ENCODE data around the gene PRR19.
A peak's percentile ranks its signal among the peaks of the same experiment; 100 is the strongest.

PRR19 gene

GRCh38 chr19:42280815-42281145 is 21.2 kb upstream of the PRR19 start:
- Histone ChIP-seq H3K4me3 (peak overlapping the region; percentile 48 to 77 (median 69)), H3K27ac (peak overlapping the region; percentile 72 to 99 (median 92))

- peak overlapping the region; percentile 72 to 99 (median 92) for H3K27ac ChIP-seq
- peak overlapping the region; percentile 48 to 77 (median 69) for H3K4me3 ChIP-seq
Observed at GRCh38 chr19:42281146-42281826, 20.6 kb upstream of the PRR19 start.

DNA sequence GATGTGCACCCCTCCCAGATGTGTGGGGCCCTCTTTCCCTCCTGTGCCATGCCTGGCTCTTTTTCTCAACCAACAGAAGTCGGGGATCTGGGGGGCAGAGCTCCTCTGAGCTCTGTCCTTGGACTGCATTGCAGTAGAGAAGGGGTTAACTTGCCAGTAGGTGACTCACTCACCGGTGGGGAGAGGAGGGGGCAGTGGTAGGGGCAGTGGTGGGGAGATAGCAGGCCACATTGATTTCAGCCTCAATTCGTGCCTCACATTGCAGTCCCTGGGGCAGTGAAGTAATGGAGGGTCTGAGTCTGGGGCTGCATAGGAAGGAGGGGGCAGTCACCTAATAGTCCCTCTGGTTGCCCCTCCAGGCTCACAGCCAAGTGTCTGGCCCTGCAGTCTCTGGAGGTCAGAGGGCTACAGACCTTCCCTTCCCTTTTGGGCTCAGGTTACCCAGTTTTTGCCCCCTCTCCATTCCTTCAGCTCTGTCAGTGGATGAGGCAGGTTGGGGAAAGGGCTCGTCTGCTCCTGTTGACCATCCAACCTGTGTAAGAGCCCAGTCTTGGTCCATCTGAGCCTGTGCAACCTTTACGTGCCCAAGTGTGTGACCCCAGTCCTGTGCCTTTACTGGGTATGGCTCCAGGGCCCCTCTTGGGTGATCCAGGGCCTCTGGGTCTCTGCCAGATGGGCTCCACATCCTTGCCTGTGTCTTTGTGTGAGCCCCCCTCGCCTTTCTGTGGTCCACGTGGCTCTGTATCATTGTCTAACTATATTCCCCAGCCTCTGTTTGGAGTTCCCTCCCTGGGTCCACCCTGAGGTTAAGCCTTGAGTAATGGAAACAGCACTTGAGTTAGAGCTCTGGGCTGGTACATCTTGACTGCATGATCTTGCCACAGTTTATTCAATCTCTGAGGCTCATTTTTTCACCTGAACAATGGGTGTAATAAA is 19.8 kb upstream of the PRR19 start:
- H3K4me3 ChIP-seq, result peak overlapping the region in 3 of 7 experiments; percentile 4 to 77 (median 61)

GRCh38 chr19:42282819-42283187 is 19.1 kb upstream of the PRR19 start:
- Histone ChIP-seq H3K4me3 (peak overlapping the region in 1 of 7 experiments; percentile 17), H3K27ac (peak overlapping the region in 20 of 21 experiments; percentile 83 to 99 (median 92))

More for the DNA sequence above, 19.8 kb upstream of the PRR19 start:
- H3K27ac ChIP-seq, result peak overlapping the region; percentile 72 to 99 (median 92)

- peak overlapping the region; percentile 17 to 66 (median 44) for H3K4me3 ChIP-seq
- peak overlapping the region; percentile 81 to 99 (median 92) for H3K27ac ChIP-seq
Observed at GRCh38 chr19:42283188-42284065, 18.5 kb upstream of the PRR19 start.

DNA sequence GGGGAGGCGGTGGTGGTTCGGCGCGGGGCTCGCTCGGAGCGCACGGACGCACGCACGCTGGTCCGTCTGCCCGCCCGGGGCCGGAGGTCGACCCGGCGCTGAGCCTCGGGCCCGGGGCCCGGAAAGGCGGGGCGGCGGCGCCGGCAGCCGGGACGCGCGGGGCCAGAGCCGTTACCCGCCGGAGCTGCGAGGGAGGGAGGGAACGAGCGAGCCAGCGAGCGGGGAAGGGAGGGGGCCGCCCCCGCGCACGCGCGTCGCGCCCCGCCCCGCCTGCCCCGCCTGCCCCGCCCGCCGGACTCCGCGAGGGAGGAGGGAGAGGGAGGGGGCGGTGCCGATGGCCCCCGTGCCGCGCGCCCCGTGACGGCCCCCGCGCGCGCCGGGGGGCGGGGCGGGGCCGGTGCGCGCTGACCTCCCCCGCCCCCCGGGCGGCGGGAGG is 17.8 kb upstream of the PRR19 start:
- H3K27ac ChIP-seq, result peak overlapping the region in 17 of 21 experiments; percentile 68 to 99 (median 89)
- peak overlapping the region in 6 of 7 experiments; percentile 17 to 66 (median 46) for H3K4me3 ChIP-seq

DNA sequence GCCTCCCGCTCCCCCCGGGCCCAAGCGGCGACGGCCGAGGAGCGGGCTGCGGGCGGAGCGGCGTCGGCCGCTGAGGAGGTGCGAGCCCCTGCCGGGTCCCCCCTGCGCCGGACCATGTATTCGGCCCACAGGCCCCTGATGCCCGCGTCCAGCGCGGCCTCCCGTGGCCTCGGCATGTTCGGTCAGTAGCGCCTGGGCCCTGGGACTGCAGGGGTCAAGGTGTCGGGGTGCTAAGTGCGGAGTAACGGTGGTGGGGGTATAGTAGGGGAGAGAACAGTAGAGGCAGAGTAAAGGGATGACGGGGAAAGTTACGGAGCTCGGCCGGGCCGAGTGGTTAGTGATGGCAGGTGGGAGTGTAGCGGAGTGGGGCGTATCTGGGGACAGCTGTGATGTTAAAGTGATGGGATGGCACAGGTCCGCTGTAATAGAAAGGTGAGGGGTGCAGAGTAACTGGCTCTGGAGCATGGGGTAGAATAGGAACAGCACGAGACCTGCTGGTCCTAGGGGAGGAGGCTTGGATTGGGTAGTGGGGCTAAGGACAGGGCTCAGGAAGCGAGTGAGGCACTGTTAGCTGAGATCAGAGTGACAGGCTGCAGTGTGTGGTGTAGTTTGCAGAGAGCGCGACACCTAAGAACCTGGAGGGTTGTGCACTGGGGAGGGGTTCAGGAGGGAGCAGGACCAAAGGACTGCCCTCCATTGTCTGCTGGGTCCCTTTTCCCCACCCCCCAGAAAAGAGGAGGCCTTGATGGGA is 17.2 kb upstream of the PRR19 start:
- Histone ChIP-seq H3K4me3 (peak overlapping the region; percentile 38 to 66 (median 47)), H3K27ac (peak overlapping the region in 20 of 21 experiments; percentile 46 to 89 (median 73))

- H3K4me3 ChIP-seq, result peak overlapping the region in 4 of 7 experiments; percentile 45 to 66 (median 57)
- peak overlapping the region in 19 of 21 experiments; percentile 46 to 89 (median 73) for H3K27ac ChIP-seq
Observed at GRCh38 chr19:42285541-42285941, 16.4 kb upstream of the PRR19 start.

DNA sequence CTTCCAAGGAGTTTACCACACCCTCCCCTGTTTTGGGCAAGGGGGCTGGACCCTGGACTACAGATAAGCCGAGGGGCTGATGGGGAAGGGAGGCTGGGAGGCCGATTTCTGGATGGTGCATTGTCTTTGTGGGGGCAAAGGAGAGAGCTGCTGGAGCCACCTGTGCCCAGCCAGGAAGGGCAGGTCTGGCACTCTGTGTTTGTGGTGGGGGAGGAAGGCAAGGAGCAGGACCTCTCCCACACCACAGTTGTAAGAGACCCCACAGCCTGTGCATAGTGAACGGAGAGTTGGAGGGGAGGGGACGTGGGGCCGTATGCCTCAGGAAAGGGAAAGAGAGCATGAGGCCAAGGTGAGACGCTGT is 16.0 kb upstream of the PRR19 start:
- peak overlapping the region in 2 of 7 experiments; percentile 45 to 62 for H3K4me3 ChIP-seq
- H3K27ac ChIP-seq, result peak overlapping the region in 17 of 21 experiments; percentile 28 to 89 (median 75)

DNA sequence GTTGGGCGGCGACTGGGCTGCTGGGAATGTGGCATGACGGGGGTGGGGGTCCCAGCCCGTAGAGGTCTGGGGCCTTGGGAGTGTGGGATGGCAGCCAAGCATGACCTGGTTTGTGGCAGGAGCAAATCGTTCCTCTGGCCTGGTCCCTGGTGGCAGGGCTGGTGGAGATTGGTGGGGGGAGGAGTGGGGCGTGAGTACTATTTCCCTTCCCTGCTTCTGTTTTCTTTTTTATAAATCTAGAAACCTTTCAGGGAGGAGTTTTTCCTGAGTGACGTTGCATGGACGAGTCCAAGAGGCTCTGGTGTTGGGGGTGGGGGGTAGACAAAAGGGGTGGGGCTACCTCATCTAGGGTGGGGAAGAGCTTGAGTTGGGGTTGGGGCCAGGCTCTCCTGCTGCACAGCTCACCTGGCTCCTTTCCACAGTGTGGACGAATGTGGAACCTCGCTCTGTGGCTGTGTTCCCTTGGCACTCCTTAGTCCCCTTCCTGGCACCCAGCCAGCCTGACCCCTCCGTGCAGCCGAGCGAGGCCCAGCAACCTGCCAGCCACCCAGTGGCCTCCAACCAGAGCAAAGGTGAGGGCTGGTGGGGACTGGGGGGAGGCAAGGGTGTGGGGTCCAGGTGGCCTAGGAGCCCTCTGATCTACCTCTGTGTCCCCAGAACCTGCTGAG is 15.4 kb upstream of the PRR19 start:
- peak overlapping the region in 17 of 21 experiments; percentile 28 to 89 (median 75) for H3K27ac ChIP-seq
- peak overlapping the region in 1 of 7 experiments; percentile 62 for H3K4me3 ChIP-seq

DNA sequence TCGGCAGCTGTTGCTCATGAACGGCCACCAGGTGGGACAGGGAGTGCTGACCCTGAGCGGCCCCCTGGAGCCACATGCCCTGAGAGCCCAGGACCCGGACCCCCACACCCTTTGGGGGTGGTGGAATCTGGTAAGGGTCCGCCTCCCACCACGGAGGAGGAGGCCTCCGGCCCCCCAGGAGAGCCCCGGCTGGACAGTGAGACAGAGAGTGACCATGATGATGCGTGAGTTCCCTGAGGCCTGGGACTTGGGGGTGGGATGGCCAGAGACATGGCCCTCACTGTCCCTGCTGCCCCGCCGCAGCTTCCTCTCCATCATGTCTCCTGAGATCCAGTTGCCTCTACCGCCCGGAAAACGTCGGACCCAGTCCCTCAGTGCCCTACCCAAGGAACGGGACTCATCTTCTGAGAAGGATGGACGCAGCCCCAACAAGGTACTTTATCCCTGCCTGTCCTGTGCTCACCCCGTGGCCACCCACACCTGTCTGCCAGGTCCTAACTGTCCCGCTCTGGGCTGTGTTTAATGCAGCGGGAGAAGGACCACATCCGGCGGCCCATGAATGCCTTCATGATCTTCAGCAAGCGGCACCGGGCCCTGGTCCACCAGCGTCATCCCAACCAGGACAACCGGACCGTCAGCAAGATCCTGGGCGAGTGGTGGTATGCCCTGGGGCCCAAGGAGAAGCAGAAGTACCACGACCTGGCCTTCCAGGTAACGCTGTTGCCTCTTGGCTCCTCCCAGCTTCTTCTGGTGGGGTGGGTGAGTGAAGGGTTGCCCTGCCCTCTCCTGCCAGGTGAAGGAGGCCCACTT is 14.7 kb upstream of the PRR19 start:
- peak overlapping the region in 10 of 21 experiments; percentile 13 to 89 (median 77) for H3K27ac ChIP-seq
- no peak overlapping the region for H3K4me3 ChIP-seq

DNA sequence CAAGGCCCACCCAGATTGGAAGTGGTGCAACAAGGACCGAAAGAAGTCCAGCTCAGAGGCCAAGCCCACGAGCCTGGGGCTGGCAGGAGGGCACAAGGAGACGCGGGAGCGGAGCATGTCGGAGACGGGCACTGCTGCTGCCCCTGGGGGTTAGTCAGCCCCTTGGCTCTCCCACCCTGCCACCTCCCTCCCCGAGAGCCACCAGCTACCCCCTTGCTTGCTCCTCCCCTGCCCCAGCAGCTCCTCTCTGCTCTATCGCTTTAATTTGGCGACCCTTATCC is 14.2 kb upstream of the PRR19 start:
- peak overlapping the region in 1 of 21 experiments; percentile 34 for H3K27ac ChIP-seq

GRCh38 chr19:42288387-42288786 is 13.5 kb upstream of the PRR19 start:
- Histone ChIP-seq H3K27ac (no peak overlapping the region), H3K4me3 (no peak overlapping the region)

More for the DNA sequence above, 14.2 kb upstream of the PRR19 start:
- no peak overlapping the region for H3K4me3 ChIP-seq

GRCh38 chr19:42288881-42289555 is 12.9 kb upstream of the PRR19 start:
- Histone ChIP-seq H3K27ac (no peak overlapping the region), H3K4me3 (no peak overlapping the region)

DNA sequence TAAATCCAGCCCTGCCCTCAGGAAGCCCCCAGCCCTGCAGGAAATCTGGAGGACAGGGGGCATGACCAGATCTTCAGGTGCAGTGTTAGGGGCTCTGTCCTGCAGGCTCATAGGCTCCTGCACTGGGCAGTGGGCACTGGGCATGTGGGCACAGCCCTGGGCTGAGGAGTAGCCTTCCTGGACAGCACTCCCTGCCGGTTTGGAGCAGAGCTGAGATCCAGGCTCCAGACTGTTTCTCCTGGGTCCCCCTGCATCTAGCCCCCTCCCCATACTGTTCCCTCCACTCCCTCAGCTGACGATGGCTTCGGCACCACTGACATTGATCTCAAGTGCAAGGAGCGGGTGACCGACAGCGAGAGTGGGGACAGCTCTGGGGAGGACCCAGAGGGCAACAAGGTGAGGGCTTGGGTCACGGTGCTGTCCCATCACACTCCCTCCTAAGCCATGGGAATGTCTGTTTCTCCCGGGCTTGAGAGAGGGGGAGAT is 12.3 kb upstream of the PRR19 start:
- no peak overlapping the region for H3K27ac ChIP-seq
- no peak overlapping the region for H3K4me3 ChIP-seq

- Histone ChIP-seq H3K4me3 (no peak overlapping the region), H3K27ac (peak overlapping the region in 1 of 21 experiments; percentile 15)
Observed at GRCh38 chr19:42290136-42290522, 11.8 kb upstream of the PRR19 start.

Measured in skin epidermis (tissue), 12 donors.